Stimulated activated CD8-positive, alpha-beta memory T cell treated with anti-CD3 and anti-CD28 coated beads, Interleukin-2, amount 100 ng/mL, for 48 hours (primary cell): Measurements from ENCODE around the gene TMPO.
"Not testable (repeated sequence)": the region's sequence is repeated elsewhere in the genome, so short reads cannot be mapped to it uniquely, and the experiment has no call there.

ENCODE experiments used
- DNase-seq, 2 donors: peaks; one replicate each; pipeline ENCODE4 v3.0.0-alpha.2; 2020; ENCODE audit warnings: low read depth in 2 of 2

The TMPO gene

DNA sequence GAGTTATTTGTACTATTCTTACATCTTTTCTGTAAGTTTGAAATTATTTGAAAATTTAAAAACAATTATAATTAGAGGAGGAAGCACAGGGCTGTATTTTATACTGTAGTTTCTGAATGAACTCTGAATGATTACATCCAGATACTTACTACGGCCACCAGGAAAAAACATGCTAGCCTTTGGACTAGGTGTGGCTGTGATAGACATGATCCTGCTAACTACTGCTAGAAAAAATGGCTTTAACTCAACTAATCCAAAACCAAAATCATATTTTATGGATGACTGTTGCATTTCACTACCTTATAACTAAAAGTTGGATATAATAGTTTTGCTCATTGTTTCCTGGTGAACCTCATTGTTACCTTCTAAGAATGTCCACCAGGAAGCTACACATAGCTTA, 63.0 kb downstream of the TMPO start:
- no peak for DNase-seq

DNA sequence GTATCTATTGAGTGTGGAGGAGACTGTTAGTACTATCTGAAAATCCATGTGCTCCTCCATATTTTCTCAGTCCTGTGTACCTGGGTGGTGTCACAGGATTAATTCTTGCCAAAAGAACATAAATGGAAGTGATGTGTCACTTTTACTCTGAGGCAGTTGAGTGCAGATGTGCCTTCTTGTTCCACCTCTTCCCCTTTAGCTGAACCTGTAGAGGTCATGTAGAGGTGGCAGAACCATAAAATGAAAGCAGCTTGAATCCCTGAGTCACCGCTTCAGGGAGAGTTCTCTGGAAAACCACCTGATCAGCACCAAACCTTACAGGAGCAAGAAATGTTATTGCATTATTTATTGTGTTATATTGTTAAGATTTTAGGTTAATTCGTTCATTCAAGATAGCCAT, 63.4 kb downstream of the TMPO start:
- no peak for DNase-seq

DNA sequence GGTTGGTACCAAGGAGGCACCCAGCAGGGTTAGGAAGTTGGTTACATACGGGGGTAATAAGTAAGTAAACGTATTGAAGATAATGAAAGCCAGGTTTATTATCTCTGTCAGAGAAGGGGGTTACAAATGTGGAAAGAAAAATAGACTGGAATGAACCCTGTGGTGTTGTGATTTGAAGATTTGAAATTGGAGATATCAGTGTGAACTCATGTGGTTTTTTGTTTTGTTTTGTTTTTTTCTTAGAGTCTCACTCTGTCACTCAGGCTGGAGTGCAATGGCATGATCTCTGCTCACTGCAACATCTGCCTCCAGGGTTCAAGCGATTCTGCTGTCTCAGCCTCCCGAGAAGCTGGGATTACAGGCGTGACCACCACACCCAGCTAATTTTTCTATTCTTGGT, 64.0 kb downstream of the TMPO start:
- no peak for DNase-seq

DNA sequence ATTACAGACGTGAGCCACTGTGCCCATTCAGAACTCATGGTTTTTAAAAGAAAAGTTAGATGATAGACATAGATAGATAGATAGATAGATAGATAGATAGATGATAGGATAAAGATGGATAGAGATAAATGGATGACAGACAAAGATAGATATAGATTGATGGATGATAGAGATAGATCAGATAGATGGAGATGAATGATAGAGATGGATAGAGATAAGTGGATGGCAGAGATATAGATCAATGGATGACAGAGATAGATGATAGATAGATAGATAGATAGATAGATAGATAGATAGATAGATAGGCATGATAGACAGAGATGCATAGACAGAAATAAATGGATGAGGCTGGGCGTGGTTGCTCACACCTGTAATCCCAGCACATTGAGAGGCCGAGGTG, 64.4 kb downstream of the TMPO start:
- DNase-seq, result no peak

DNA sequence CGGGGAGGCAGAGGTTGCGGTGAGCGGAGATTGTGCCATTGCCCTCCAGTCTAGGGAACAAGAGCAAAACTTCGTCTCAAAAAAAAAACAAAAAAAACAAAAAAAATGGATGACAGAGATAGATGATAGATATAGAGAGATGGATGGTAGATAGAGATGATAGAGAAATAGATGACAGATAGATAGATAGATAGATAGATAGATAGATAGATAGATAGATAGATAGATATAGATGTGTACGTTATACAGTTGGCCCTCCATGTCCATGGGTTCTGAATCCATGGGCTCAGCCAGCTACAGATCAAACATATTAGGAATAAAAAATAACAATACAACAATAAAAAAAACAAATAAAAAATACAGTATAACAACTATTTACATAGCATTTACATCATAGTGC, 65.3 kb downstream of the TMPO start:
- no peak for DNase-seq

DNA sequence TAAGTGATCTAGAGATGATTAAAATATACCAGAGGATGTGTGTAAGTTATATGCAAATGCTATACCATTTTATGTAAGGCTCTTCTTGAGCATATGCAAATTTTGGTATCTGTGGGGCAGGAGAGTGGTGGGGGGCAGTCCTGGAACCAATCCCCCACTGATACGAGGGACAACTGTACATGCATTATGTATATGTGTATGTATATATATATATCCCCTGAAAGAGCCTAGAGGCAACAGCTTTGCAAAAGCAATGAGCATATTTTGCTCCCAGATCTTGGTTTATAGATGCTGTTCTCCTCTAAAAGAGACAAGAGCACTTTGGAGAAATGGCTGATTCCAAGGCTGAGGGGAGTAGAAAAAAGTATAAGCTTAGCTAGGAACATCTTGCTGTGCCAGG, 65.7 kb downstream of the TMPO start:
- DNase-seq, result no peak

DNA sequence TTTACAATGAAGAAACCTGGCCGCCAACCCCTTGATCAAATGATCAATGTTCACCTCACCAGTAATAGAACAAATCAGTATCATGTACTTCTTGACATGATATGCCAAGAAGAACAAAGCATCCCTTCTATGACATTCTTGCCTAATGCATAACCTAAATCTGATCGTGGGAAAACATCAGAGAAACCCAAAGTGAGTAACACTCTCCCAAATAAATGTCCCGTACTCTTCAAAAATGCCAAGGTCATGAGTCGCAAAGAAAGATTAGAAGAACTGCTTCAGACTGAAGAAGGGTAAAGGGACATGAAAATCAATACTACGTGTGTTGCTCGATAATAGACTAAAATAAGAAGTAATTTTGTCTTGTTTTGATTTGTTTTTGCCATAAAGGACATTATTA, 66.7 kb downstream of the TMPO start:
- DNase-seq, result no peak

DNA sequence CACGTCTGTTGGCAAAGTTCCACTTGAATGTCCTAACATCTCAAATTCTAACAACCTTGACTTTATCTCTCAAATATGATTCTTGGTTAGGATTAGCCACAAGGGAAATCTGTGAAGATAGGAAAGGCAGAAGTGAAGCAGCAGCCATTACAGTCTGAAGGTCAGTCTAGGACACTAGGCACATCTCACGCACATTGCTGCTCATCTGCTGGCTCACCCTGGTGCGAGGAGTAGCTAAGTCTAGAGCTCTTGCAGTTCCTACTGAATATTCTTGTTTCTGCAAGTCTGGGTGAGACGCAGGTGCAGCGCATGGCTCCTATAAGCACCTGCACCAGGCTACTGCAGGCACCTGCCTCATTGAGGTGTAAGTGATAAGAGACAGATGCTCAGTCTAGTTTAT, 71.7 kb downstream of the TMPO start:
- no peak for DNase-seq

DNA sequence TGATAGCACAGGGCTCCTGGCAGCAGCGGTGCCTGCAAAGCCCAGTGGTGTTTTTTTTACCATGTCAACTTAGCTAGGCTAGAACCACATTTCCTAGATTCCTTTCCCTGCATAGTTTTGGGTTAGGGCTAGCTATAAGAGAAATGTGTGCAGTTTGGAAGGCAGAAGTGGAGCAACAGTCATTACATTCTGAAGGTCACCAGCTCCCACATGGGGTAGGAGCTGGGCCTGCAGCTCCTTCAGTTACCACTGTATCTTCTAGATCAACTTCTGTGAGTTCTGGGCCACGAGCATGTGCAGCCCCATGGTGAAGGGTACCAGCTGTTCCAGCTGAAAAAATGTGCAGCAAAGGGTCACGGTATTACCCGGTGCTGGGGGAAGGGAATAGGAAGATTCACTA, 75.8 kb downstream of the TMPO start:
- DNase-seq, result no peak

DNA sequence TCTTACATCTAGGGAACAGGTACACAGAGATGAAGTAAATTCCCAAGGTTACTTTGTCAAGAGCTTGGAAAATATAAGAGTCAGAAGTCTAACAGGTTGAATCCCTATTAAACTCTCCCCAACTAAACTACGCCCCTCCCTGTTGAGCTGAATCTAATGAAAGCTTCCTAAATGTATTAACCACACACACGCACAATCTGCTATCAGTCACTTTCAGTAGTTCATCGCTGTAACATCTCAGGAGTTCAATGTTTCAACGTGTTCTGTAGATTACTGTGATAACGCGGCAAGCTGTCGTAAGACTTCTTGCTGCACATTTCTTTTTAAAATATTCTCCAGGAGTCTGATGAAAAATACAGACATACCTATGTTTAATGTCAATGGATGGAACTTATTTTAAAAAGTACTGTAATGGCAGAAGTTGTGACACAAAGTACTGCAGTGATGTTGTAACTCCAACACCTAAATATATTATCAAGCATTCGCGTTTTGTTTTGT, 77.5 kb downstream of the TMPO start:
- no peak for DNase-seq

DNA sequence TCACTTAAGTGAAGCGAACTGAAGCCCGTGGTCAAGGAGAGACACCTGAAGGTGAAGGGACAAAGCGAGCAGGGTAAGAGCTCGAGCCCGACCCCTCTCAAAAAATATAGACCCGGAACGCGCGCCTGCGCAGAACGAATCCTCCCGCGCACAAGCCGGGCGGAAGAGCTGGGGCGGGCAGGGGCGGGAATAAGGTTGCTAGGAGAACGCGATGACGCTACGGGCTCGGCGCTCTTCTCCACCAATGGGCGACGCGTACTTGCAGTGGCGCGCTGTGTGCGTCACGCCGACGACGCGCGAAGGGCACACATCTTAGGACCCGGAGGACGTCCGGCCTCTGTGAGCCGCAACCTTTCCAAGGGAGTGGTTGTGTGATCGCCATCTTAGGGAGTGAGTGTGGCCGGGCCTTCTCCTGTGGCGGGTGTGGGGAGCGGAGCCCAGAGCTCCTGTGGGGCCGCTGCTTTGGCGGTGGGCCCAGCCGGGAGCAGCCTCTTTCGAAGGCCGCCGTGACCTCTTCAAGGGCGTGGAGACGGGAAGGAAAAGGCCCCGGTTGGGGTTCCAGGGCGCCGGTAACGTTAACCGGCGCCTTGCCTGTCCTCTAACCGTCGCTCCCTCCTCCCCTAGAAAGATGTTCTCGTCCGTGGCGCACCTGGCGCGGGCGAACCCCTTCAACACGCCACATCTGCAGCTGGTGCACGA, 78.1 kb downstream of the TMPO start, which contains the start of gene SLC25A3:
Gene SLC25A3 (plus strand): TSS at position 336 of the 699 bp plus-strand sequence. CDS start 293 bp downstream, at position 629.
- peak; percentile 82 to 89 for DNase-seq

DNA sequence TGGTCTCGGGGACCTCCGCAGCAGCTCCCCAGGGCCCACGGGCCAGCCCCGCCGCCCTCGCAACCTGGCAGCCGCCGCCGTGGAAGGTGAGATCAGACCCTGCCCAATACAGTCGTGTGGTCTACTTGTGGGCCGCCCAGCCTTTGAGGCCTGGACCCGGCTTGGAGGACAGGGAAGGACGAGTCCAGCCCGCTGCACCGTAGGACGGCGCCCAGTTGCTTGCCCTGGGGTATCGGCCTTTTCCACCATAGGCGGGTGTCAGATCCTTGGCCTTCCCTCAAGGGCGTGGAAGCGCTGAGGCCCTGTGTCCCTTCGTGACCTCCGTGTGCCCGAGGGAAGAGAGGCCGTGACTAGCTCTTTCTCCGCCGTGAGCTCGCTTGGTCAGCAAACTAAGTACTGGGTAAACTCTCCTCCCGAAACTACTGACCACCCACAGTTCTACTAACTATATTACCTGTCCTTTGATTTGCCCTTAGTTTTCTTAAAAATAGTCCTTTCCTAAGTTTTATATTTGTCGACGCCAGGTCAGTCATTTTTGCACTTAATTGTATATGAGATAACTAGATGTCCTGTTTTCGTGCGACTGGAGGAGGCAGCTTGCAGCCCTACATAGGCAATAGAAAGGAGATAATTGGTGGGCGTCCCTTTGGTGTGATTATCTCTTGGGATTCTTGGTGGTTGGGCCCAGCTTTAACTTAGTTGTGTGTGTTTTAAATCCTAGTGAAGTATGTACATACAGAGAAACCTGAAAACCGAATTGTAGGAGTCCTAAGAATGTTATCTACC, 78.9 kb downstream of the TMPO start:
- DNase-seq, result no peak

DNA sequence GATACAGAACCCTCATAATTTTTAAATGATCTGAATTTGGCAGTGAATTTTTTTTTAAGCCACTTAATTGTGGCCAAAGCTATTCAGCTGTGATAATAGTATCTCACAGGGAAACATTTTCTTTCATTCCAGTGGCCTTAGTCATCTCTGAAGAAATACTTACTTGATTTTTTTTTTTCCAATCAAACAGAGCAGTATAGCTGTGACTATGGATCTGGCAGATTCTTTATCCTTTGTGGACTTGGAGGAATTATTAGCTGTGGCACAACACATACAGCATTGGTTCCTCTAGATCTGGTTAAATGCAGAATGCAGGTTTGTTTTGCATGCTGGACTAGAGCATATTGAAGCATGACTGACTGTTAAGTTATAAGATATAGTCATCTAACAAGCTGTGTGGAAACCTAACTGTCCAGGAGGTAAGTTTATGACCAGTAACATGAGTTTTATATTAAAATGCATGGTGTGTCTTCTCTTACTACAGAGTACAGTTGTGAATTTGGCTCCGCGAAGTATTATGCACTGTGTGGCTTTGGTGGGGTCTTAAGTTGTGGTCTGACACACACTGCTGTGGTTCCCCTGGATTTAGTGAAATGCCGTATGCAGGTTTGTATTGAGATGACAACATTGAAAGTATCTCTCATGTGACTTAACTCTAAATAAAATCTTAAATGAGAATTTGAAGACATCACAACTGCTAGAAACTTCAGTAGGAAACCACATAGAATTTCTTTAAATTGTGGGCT, 80.0 kb downstream of the TMPO start:
- DNase-seq, result no peak

DNA sequence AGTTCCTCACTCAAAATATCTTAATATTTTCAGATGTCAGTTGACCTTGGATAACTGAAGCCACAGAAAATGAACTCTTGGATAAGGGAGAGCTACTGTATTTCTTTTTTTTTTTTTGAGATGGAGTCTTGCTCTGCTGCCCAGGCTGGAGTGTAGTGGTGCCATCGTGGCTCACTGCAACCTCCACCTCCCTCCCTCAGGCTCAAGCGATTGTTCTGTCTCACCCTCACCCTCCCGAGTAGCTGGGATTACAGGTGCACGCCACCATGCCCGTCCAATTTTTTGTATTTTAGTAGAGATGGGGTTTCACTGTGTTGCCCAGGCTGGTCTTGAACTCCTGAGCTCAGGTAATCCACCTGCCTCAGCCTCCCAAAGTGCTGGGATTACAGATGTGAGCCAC, 81.9 kb downstream of the TMPO start:
- DNase-seq, result not testable (repeated sequence)
